Activated T-helper 1 cell treated with Interleukin-2 at 50 U/mL for 16 hours (primary cell): ENCODE measurements around the gene SPAG7.

Source experiments
- DNase-seq: peaks from one replicate; pipeline ENCODE4 v3.0.0-alpha.2; 2020; ENCODE audit warnings: low read depth

Gene SPAG7

GRCh38 chr17:4950075-4950745 is 17.4 kb downstream of the SPAG7 start:
- DNase-seq: peak; percentile 48

- peak; percentile 48 for DNase-seq
Observed at GRCh38 chr17:4949321-4950074, 18.1 kb downstream of the SPAG7 start.

GRCh38 chr17:4948931-4949320 is 18.7 kb downstream of the SPAG7 start:
- peak; percentile 59 for DNase-seq

- peak; percentile 87 for DNase-seq
Observed at GRCh38 chr17:4948166-4948930, 19.3 kb downstream of the SPAG7 start, which contains the start of gene PFN1. Gene PFN1, minus strand, starts transcription at chr17:4948530. Its CDS starts 136 bp downstream, at chr17:4948394.

- peak; percentile 65 for DNase-seq
Observed at GRCh38 chr17:4947411-4948165, 20.0 kb downstream of the SPAG7 start.

- DNase-seq: no peak
Observed at GRCh38 chr17:4947010-4947410, 20.6 kb downstream of the SPAG7 start.

- DNase-seq: no peak
Observed at GRCh38 chr17:4946312-4946976, 21.2 kb downstream of the SPAG7 start.

GRCh38 chr17:4945944-4946280 is 21.7 kb downstream of the SPAG7 start:
- no peak for DNase-seq

- DNase-seq: peak; percentile 64
Observed at GRCh38 chr17:4945176-4945943, 22.3 kb downstream of the SPAG7 start.

- no peak for DNase-seq
Observed at GRCh38 chr17:4944554-4945175, 23.0 kb downstream of the SPAG7 start.

- peak; percentile 43 for DNase-seq
Observed at GRCh38 chr17:4944163-4944553, 23.5 kb downstream of the SPAG7 start.

- DNase-seq: no peak
Observed at GRCh38 chr17:4942760-4943508, 24.7 kb downstream of the SPAG7 start.

- DNase-seq: no peak
Observed at GRCh38 chr17:4941319-4941610, 26.4 kb downstream of the SPAG7 start.

GRCh38 chr17:4940555-4941318 is 26.9 kb downstream of the SPAG7 start:
- DNase-seq: peak; percentile 39

GRCh38 chr17:4939796-4940554 is 27.6 kb downstream of the SPAG7 start, which contains the start of the genes RNF167 and SLC25A11:
Gene RNF167, plus strand, starts transcription at chr17:4940268. Its CDS starts 642 bp downstream, at chr17:4940910.
Gene SLC25A11, minus strand, starts transcription at chr17:4940046. Its CDS starts 136 bp downstream, at chr17:4939910.
- DNase-seq: peak; percentile 95

- no peak for DNase-seq
Observed at GRCh38 chr17:4939546-4939795, 28.1 kb downstream of the SPAG7 start.

- DNase-seq: no peak
Observed at GRCh38 chr17:4938688-4939545, 28.7 kb downstream of the SPAG7 start.
